Activated naive CD4-positive, alpha-beta T cell treated with anti-CD3 and anti-CD28 coated beads, Interleukin-2, amount 10 ng/mL, durations not matched to agents 7 days and 5 days (primary cell): ENCODE measurements around the gene TOP3A.
A peak's percentile ranks its signal among the peaks of the same experiment; 100 is the strongest.

ENCODE experiments used
- CTCF ChIA-PET: fragments of 350-600 bp; sonication (Branson Sonifier 250); formaldehyde crosslinking; loops from one replicate; lab custom pipeline; 2021; ENCODE audit warnings: antibody characterized with exemption; lab: Charles Lee
- DNase-seq: peaks from one replicate; pipeline ENCODE4 v3.0.0-alpha.2; 2020
- H3K27ac Mint-ChIP-seq: one replicate; pipeline ENCODE4 v1.8.0; 2021; ENCODE audit warnings: mild to moderate bottlenecking, moderate library complexity, mixed read lengths
- H3K27me3 Mint-ChIP-seq: one replicate; pipeline ENCODE4 v1.8.0; 2021; ENCODE audit warnings: mild to moderate bottlenecking, mixed read lengths
- H3K36me3 Mint-ChIP-seq: one replicate; pipeline ENCODE4 v1.8.0; 2021; ENCODE audit warnings: mixed read lengths
- H3K4me1 Mint-ChIP-seq: one replicate; pipeline ENCODE4 v1.8.0; 2021; ENCODE audit warnings: mixed read lengths
- H3K4me3 Mint-ChIP-seq: one replicate; pipeline ENCODE4 v1.8.0; 2021; ENCODE audit warnings: mild to moderate bottlenecking, moderate library complexity, mixed read lengths
- H3K9me3 Mint-ChIP-seq: one replicate; pipeline ENCODE4 v1.8.0; 2021; ENCODE audit warnings: mixed read lengths

TOP3A gene

DNA sequence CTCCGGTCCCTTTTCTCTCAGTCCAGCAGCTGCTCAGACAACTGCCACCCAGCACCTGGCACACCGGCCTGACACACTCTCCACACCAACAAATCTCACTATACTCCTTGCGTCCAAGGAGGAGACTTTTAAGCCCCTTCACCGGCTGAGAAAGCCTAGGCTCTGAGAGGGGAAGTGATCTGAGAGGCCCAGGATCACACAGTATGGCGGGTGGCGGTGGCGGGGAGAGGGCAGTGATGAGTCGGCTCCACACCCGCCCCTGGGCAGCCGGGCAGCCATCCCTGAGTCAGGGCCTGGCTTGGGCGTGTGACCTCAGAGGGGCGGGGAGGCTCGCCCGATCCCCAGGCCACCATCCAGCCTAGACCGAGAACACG is 56.8 kb downstream of the TOP3A start:
- Mint-ChIP-seq H3K27ac (peak overlapping the region; percentile 93), H3K4me3 (peak overlapping the region; percentile 99), H3K36me3 (peaks cover 23% of the 10 kb centered on the region), H3K27me3 (no peaks in the 10 kb centered on the region), H3K9me3 (no peaks in the 10 kb centered on the region), H3K4me1 (peaks cover 44% of the 10 kb centered on the region)
- peak; percentile 68 for DNase-seq
- CTCF ChIA-PET: no interaction called here

DNA sequence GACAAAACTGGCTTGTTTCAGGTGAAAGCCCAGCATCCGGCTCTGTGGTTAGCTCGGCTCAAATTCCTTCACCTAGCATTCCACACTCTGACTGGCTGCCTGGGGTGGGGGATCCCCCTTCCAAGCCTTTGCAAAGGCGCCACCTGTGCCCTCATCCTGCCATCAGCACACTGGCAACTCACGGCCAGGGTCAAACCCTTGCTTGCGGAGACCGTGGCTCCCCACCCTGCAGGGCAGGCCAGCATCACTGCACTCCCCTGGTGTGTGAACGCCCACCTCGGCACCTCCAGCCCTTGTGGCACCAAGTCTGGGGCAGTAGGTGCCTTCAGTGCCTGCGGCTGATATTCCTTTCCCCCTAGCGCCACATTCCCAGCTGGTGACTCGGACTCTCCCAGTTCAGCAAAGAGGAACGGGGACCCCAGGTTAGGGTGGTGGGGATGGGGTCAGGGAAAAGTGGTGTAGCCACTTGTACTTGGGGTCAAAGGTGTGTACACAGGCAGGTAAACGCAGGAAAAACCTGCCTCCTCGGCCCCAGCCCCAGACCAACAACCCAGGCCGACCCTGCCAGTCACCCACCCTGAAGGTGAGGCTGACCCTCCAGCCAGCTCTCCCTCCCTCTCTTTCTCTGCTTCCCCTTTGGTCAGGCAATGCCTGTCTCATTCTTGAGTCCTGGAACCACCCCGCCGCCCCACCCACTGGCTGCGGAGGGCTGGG is 57.4 kb downstream of the TOP3A start:
- CTCF ChIA-PET: interaction anchor here (1.5 kb wide), 1 partner anchor 9 kb away, joined by 3 read pairs; no protein-coding TSS in a partner anchor
- Mint-ChIP-seq H3K27me3 (no peaks in the 10 kb centered on the region), H3K27ac (peak overlapping the region; percentile 93), H3K9me3 (no peaks in the 10 kb centered on the region), H3K36me3 (peaks cover 24% of the 10 kb centered on the region), H3K4me1 (peaks cover 44% of the 10 kb centered on the region), H3K4me3 (peak overlapping the region; percentile 99)
- peak; percentile 40 for DNase-seq

GRCh38 chr17:18256776-18257175 is 58.0 kb downstream of the TOP3A start:
- CTCF ChIA-PET: interaction anchor here (1.5 kb wide), 1 partner anchor 8 kb away, joined by 3 read pairs; no protein-coding TSS in a partner anchor
- DNase-seq: no peak
- no peaks in the 10 kb centered on the region for H3K9me3 Mint-ChIP-seq
- H3K4me3 Mint-ChIP-seq: peak overlapping the region; percentile 99
- H3K4me1 Mint-ChIP-seq: peaks cover 41% of the 10 kb centered on the region
- peak overlapping the region; percentile 19 for H3K27ac Mint-ChIP-seq
- no peaks in the 10 kb centered on the region for H3K27me3 Mint-ChIP-seq
- peaks cover 26% of the 10 kb centered on the region for H3K36me3 Mint-ChIP-seq

GRCh38 chr17:18256351-18256750 is 58.4 kb downstream of the TOP3A start:
- Mint-ChIP-seq H3K27ac (peak overlapping the region; percentile 19), H3K36me3 (peaks cover 30% of the 10 kb centered on the region), H3K4me3 (peak overlapping the region; percentile 43), H3K27me3 (no peaks in the 10 kb centered on the region), H3K9me3 (no peaks in the 10 kb centered on the region), H3K4me1 (peaks cover 37% of the 10 kb centered on the region)
- CTCF ChIA-PET: interaction anchor here (1.5 kb wide), 1 partner anchor 8 kb away, joined by 3 read pairs; no protein-coding TSS in a partner anchor
- no peak for DNase-seq

DNA sequence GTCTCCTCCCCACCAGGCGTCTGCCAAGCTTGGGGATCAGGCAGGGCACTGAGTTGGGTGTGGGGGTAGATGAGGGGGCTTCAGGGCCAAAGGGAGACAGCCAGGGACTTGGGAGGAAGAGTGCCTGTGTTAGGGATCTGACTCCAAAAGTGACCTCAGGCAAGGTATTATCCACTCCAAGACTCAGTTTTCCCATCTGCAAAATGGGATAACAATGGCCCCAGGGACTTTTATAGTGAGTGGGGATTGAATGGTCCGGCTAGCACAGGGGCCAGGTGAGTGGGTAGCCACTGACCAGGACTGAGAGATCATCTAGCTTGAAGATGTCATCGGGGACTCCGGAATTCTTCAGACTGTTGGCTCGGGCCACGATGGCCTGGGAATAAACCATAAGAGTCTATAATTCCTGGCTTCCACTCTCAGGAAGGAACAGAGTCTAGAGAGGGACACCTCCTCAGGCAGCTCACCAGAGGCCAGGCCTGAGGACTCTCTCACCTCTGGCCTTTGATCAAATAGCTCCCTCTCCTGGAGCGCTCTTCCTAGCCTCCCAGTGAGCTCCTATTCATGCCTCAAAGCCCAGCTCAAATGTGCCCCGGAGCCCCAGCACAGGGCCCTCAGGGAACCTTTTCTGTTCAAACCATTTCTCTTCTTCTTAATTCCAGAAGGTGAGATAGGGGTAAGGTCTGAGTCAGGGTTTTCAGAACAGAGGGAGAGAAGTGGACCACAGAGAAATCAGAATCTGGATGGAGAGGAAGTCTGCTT is 59.7 kb downstream of the TOP3A start:
- CTCF ChIA-PET: no interaction called here
- no peak overlapping the region for H3K27ac Mint-ChIP-seq
- no peak overlapping the region for H3K4me3 Mint-ChIP-seq
- H3K36me3 Mint-ChIP-seq: peaks cover 40% of the 10 kb centered on the region
- H3K4me1 Mint-ChIP-seq: peaks cover 29% of the 10 kb centered on the region
- no peak for DNase-seq
- H3K27me3 Mint-ChIP-seq: no peaks in the 10 kb centered on the region
- H3K9me3 Mint-ChIP-seq: no peaks in the 10 kb centered on the region

GRCh38 chr17:18253947-18254821 is 60.6 kb downstream of the TOP3A start:
- CTCF ChIA-PET: no interaction called here
- Mint-ChIP-seq H3K27me3 (no peaks in the 10 kb centered on the region), H3K4me3 (no peak overlapping the region), H3K36me3 (peaks cover 40% of the 10 kb centered on the region), H3K27ac (no peak overlapping the region), H3K4me1 (peaks cover 23% of the 10 kb centered on the region), H3K9me3 (no peaks in the 10 kb centered on the region)
- no peak for DNase-seq

GRCh38 chr17:18253187-18253884 is 61.5 kb downstream of the TOP3A start:
- H3K27me3 Mint-ChIP-seq: no peaks in the 10 kb centered on the region
- H3K4me1 Mint-ChIP-seq: peaks cover 19% of the 10 kb centered on the region
- CTCF ChIA-PET: no interaction called here
- H3K27ac Mint-ChIP-seq: no peak overlapping the region
- H3K36me3 Mint-ChIP-seq: peaks cover 44% of the 10 kb centered on the region
- no peaks in the 10 kb centered on the region for H3K9me3 Mint-ChIP-seq
- no peak for DNase-seq
- no peak overlapping the region for H3K4me3 Mint-ChIP-seq

GRCh38 chr17:18252160-18252559 is 62.6 kb downstream of the TOP3A start:
- Mint-ChIP-seq H3K27me3 (no peaks in the 10 kb centered on the region), H3K4me1 (peaks cover 17% of the 10 kb centered on the region), H3K4me3 (no peak overlapping the region), H3K9me3 (no peaks in the 10 kb centered on the region), H3K36me3 (peaks cover 47% of the 10 kb centered on the region), H3K27ac (no peak overlapping the region)
- CTCF ChIA-PET: no interaction called here
- DNase-seq: no peak

GRCh38 chr17:18251204-18251603 is 63.6 kb downstream of the TOP3A start:
- Mint-ChIP-seq H3K36me3 (peaks cover 49% of the 10 kb centered on the region), H3K4me1 (peaks cover 9% of the 10 kb centered on the region), H3K27me3 (no peaks in the 10 kb centered on the region), H3K4me3 (no peak overlapping the region), H3K9me3 (no peaks in the 10 kb centered on the region), H3K27ac (no peak overlapping the region)
- DNase-seq: no peak
- CTCF ChIA-PET: no interaction called here

DNA sequence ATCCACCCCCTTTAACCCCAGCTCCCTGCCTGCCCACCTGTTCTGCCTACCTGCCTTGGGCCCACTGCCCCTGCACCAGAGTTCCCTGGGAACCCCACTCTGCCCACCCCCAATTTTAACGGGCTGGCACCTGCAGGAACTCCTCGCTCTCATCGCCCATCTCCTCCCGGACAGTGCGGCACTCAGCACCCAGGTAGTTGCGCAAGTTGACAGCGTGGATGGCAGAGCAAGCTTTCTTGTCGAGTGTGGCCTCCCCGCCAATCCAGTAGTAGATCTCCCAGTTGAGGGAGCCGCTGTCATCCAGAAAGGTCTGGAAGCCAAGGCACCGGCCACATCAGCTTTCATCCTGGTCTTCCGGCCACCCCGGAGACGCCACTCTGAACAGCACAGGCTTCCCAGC is 64.1 kb downstream of the TOP3A start:
- H3K36me3 Mint-ChIP-seq: peaks cover 49% of the 10 kb centered on the region
- H3K9me3 Mint-ChIP-seq: no peaks in the 10 kb centered on the region
- no peaks in the 10 kb centered on the region for H3K27me3 Mint-ChIP-seq
- peaks cover 5% of the 10 kb centered on the region for H3K4me1 Mint-ChIP-seq
- CTCF ChIA-PET: no interaction called here
- DNase-seq: no peak
- H3K4me3 Mint-ChIP-seq: no peak overlapping the region
- no peak overlapping the region for H3K27ac Mint-ChIP-seq

GRCh38 chr17:18250259-18250658 is 64.5 kb downstream of the TOP3A start:
- H3K27ac Mint-ChIP-seq: no peak overlapping the region
- CTCF ChIA-PET: no interaction called here
- no peak for DNase-seq
- peaks cover 5% of the 10 kb centered on the region for H3K4me1 Mint-ChIP-seq
- H3K36me3 Mint-ChIP-seq: peaks cover 52% of the 10 kb centered on the region
- H3K9me3 Mint-ChIP-seq: no peaks in the 10 kb centered on the region
- no peaks in the 10 kb centered on the region for H3K27me3 Mint-ChIP-seq
- no peak overlapping the region for H3K4me3 Mint-ChIP-seq

- H3K27ac Mint-ChIP-seq: peak overlapping the region; percentile 20
- H3K4me1 Mint-ChIP-seq: peaks cover 5% of the 10 kb centered on the region
- no peaks in the 10 kb centered on the region for H3K27me3 Mint-ChIP-seq
- H3K9me3 Mint-ChIP-seq: no peaks in the 10 kb centered on the region
- CTCF ChIA-PET: interaction anchor here (0.6 to 1.7 kb wide), 5 partner anchors 8 to 164 kb away, joined by 3 to 6 read pairs (median 4); no protein-coding TSS in a partner anchor
- H3K4me3 Mint-ChIP-seq: no peak overlapping the region
- peaks cover 44% of the 10 kb centered on the region for H3K36me3 Mint-ChIP-seq
- no peak for DNase-seq
These were observed 66.0 kb downstream of the TOP3A start for GRCh38 chr17:18248811-18249210.

DNA sequence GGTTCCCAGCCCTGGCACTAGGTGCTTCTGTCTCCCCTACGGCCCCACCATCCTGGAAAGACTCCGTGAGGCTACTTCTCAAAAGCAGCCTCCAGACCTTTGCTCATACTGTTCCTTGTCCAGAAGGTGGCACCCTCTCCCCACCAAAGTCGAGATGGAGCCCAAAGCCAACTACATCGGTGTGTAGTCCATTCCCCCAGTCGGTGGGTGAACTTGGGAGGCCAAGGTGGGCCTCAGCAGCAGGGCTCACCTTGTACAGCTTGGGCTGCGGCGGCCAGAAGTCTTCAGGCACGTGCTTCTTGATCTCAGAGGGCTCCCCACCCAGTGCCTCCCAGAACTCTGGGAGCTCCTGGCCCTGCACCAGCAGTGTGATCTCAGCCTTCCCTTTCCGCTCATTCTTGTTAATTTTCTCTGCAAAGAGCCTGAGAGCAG is 66.5 kb downstream of the TOP3A start:
- CTCF ChIA-PET: interaction anchor here (0.8 to 1.7 kb wide), 4 partner anchors 8 to 72 kb away, joined by 3 to 6 read pairs (median 4); no protein-coding TSS in a partner anchor
- H3K4me3 Mint-ChIP-seq: no peak overlapping the region
- H3K27ac Mint-ChIP-seq: peak overlapping the region; percentile 20
- peaks cover 5% of the 10 kb centered on the region for H3K4me1 Mint-ChIP-seq
- no peaks in the 10 kb centered on the region for H3K9me3 Mint-ChIP-seq
- peaks cover 41% of the 10 kb centered on the region for H3K36me3 Mint-ChIP-seq
- DNase-seq: peak; percentile 81
- H3K27me3 Mint-ChIP-seq: no peaks in the 10 kb centered on the region
